ENCODE measurements around the gene EIF5A.

GRCh38 chr17:7289256-7290032 is 18.0 kb upstream of the EIF5A start:
- TF ChIP-seq, protein P1, sequence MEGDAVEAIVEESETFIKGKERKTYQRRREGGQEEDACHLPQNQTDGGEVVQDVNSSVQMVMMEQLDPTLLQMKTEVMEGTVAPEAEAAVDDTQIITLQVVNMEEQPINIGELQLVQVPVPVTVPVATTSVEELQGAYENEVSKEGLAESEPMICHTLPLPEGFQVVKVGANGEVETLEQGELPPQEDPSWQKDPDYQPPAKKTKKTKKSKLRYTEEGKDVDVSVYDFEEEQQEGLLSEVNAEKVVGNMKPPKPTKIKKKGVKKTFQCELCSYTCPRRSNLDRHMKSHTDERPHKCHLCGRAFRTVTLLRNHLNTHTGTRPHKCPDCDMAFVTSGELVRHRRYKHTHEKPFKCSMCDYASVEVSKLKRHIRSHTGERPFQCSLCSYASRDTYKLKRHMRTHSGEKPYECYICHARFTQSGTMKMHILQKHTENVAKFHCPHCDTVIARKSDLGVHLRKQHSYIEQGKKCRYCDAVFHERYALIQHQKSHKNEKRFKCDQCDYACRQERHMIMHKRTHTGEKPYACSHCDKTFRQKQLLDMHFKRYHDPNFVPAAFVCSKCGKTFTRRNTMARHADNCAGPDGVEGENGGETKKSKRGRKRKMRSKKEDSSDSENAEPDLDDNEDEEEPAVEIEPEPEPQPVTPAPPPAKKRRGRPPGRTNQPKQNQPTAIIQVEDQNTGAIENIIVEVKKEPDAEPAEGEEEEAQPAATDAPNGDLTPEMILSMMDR (conservative IDR thresholded peaks at IDR 0.05 in 1 of 2, IDR thresholded peaks at IDR 0.05 in 1 of 2; ENCODE audit: low read depth in 1 of 2, low read length in 2 of 2): no peak
- TF ChIP-seq EZH2 (IDR thresholded peaks at IDR 0.05; ENCODE audit: low read length, missing control alignments): no peak

Data from fibroblast of lung (primary cell).